Activated effector memory CD4-positive, alpha-beta T cell treated with Interleukin-2 at 50 U/mL for 16 hours (primary cell): ENCODE measurements around the gene TRPM2.
"Not testable (repeated sequence)": the region's sequence is repeated elsewhere in the genome, so short reads cannot be mapped to it uniquely, and the experiment has no call there.

ENCODE experiments used
- DNase-seq: peaks from one replicate; pipeline ENCODE4 v3.0.0-alpha.2; 2020

TRPM2 gene

GRCh38 chr21:44399955-44400790 lies 46.8 kb downstream of the TRPM2 start:
- DNase-seq, result no peak

GRCh38 chr21:44400791-44401385 lies 47.5 kb downstream of the TRPM2 start:
- DNase-seq, result no peak

GRCh38 chr21:44401386-44402160 lies 48.2 kb downstream of the TRPM2 start:
- DNase-seq, result no peak

GRCh38 chr21:44402323-44403105 lies 49.1 kb downstream of the TRPM2 start:
- DNase-seq, result no peak

GRCh38 chr21:44403106-44404020 lies 49.9 kb downstream of the TRPM2 start:
- no peak for DNase-seq

DNA sequence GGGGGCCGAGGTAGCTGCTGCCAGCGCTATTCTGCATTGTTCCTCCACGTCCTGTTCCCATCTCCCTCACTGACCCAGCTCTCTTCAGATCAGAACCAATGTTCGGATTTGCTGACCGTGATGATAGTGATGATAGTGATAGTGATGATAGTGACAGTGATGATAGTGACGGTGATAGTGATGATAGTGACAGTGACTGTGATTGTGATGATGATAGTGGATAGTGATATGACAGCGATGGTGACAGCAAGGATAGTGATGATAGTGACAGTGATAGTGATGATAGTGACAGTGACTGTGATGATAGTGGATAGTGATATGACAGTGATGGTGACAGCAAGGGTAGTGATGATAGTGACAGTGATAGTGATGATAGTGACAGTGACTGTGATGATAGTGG lies 51.1 kb downstream of the TRPM2 start:
- not testable (repeated sequence) for DNase-seq

- no peak for DNase-seq
Observed at GRCh38 chr21:44405091-44405947, 51.9 kb downstream of the TRPM2 start.

DNA sequence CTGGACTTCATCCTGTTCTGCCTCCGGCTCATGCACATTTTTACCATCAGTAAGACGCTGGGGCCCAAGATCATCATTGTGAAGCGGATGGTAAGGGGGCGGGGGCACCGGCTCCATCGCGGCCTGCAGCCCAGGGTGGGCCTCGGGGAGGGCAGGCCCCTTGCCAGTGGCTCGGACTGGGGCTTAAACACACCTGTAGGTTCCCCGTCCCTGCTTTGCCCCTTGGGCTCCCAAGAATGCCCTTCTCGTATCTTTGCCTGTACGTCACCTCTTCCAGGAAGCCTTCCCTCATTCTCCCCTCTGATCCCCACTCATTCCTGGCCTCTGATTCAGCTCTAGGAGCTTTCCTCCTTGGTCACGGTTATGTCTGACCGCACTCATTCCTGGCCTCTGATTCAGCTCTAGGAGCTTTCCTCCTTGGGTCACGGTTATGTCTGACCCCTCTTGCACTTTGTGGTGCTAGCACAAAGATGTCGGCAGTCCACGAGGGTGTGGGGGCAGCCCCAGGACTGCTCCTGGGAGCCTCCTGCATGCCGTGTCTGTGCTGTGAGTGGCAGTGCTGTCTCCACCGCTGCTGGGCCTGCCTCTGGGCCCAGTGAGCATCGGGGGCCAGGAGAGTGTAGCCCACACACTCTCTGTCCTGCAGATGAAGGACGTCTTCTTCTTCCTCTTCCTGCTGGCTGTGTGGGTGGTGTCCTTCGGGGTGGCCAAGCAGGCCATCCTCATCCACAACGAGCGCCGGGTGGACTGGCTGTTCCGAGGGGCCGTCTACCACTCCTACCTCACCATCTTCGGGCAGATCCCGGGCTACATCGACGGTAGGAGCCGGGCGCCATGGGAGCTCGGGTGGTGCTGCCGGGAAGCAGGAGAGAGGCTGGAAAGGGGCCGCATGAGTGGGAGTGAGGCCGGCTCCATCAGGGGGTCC lies 52.8 kb downstream of the TRPM2 start:
- no peak for DNase-seq

DNA sequence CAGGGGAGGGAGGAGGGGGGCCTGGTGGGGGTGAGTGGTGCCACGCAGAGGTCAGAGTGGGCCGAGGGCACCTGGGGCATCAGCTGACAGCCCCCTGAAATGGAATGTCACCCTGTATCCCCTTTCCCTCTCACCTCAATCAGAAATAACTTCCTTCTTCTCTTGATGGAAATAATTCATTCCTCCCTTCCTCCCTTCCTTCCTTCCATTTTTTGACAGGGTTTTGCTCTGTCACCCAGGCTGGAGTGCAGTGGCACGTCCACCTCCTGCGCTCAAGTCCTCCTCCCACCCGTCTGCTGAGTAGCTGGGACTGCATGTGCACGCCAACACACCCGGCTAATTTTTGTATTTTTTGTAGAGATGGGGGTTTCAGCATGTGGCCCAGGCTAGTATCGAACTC lies 53.5 kb downstream of the TRPM2 start:
- no peak for DNase-seq

- no peak for DNase-seq
Observed at GRCh38 chr21:44407493-44407892, 54.1 kb downstream of the TRPM2 start.

DNA sequence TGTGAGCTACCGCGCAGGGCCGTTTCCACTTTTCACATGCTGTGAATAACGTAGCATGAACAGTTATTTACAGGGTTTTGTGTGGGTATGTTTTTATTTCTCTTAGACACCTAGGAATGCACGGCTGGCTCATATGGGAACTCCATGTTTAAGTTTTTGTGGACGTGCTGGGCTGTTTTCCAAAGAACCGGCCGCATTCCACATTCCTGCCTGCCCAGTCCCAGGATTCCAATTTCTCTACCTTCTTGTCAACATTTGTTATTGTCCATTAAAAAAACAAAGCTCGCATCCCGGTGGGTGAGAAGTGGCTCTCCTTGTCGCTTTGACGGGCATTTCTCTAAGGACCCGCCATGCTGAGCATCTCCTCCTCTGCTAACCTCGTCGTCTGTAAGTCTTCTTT lies 54.8 kb downstream of the TRPM2 start:
- DNase-seq, result no peak

- no peak for DNase-seq
Observed at GRCh38 chr21:44413566-44414290, 60.3 kb downstream of the TRPM2 start.

GRCh38 chr21:44414291-44415072 lies 61.1 kb downstream of the TRPM2 start:
- DNase-seq, result no peak

- DNase-seq, result no peak
Observed at GRCh38 chr21:44415073-44416025, 61.9 kb downstream of the TRPM2 start.

DNA sequence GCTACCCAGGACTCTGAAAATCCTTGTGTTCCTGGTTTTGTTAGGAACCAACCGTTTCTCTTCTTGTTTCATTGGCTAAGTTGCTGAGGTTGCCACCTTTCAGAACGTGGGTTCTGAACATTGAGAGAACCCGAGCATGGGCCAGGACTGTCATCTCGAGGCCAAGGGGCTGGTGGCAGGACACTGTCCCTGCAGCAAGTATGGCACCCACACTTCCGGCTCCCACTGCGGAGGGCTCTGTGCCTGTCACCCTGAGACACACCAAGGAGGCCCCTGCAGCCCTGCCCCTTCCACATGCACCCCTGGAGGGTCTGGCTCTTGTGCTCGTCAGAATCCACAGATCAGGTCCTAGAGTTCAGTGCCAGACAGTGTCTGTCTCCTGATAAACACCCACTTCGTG lies 62.8 kb downstream of the TRPM2 start:
- DNase-seq, result no peak

GRCh38 chr21:44417621-44418107 lies 64.2 kb downstream of the TRPM2 start:
- not testable (repeated sequence) for DNase-seq
